Activated CD8-positive, alpha-beta T cell treated with anti-CD3 and anti-CD28 coated beads for 36 hours (primary cell): ENCODE results near the gene BLMH. TPM values are rescaled to one million over a fixed set of nuclear protein-coding genes. Genes with fewer than 3 reads are reported as not detected.

Experiments
- ATAC-seq: fragments of 200-7000 bp; cut with Tn5 transposase; one replicate; pipeline ENCODE4 v1.10.0; 2021; ENCODE audit warnings: mild to moderate bottlenecking, moderate library complexity
- CTCF ChIA-PET: fragments of 350-600 bp; sonication (Branson Sonifier 250); formaldehyde crosslinking; loops from one replicate; lab custom pipeline; 2021; ENCODE audit warnings: antibody characterized with exemption; lab: Charles Lee
- POLR2A ChIA-PET: fragments of 350-600 bp; sonication (Branson Sonifier 250); formaldehyde crosslinking; loops from one replicate; lab custom pipeline; 2021; ENCODE audit warnings: antibody characterized with exemption; lab: Charles Lee
- DNase-seq: peaks from one replicate; pipeline ENCODE4 v3.0.0-alpha.2; 2020
- H3K27ac Mint-ChIP-seq: one replicate; pipeline ENCODE4 v1.8.0; 2021; ENCODE audit warnings: mild to moderate bottlenecking, mixed read lengths
- H3K27me3 Mint-ChIP-seq: one replicate; pipeline ENCODE4 v1.8.0; 2021; ENCODE audit warnings: mixed read lengths
- H3K36me3 Mint-ChIP-seq: one replicate; pipeline ENCODE4 v1.8.0; 2021; ENCODE audit warnings: low read depth, mixed read lengths
- H3K4me1 Mint-ChIP-seq: one replicate; pipeline ENCODE4 v1.8.0; 2021; ENCODE audit warnings: low read depth, mixed read lengths
- H3K4me3 Mint-ChIP-seq: one replicate; pipeline ENCODE4 v1.8.0; 2021; ENCODE audit warnings: mild to moderate bottlenecking, moderate library complexity, mixed read lengths
- H3K9me3 Mint-ChIP-seq: one replicate; pipeline ENCODE4 v1.8.0; 2021; ENCODE audit warnings: mixed read lengths
- CTCF ChIP-seq: fragments of 200-600 bp; IDR thresholded peaks from one replicate; pipeline ENCODE4 v1.8.0; 2022; ENCODE audit warnings: antibody characterized with exemption, mild to moderate bottlenecking
- intact Hi-C: fragments of 100-400 bp; cut with micrococcal nuclease; formaldehyde crosslinking; loops from one replicate; pipeline ENCODE4 v1.10.0; 2022
- total RNA-seq, 2 experiments: library from RNA; stranded (reverse); gene quantifications; one replicate each; pipeline ENCODE4 v1.2.3, GENCODE V29; 2021

BLMH gene
- total RNA-seq, 2 experiments from 2014 or later = 75.9 to 78.6 TPM

GRCh38 chr17:30210901-30211300, 80.8 kb downstream of the BLMH start:
- ATAC-seq (no peak), DNase-seq (no peak)
- Mint-ChIP-seq H3K4me1 (peaks cover 6% of the 10 kb centered on the region), H3K4me3 (no peak overlapping the region), H3K36me3 (no peaks in the 10 kb centered on the region), H3K9me3 (no peaks in the 10 kb centered on the region), H3K27me3 (no peaks in the 10 kb centered on the region), H3K27ac (no peak overlapping the region)
- ChIA-PET POLR2A (no interaction called here), CTCF (interaction anchor here (1.6 kb wide), 1 partner anchor 11 kb away, joined by 3 read pairs; no protein-coding TSS in a partner anchor)
- intact Hi-C loops = no loop called here
- no peak for TF ChIP-seq CTCF

- H3K4me1 Mint-ChIP-seq = peaks cover 6% of the 10 kb centered on the region
- no peaks in the 10 kb centered on the region for H3K36me3 Mint-ChIP-seq
- intact Hi-C loops = no loop called here
- ChIA-PET CTCF (no interaction called here), POLR2A (interaction anchor here (0.6 kb wide), 1 partner anchor 19 kb away, joined by 4 read pairs; no protein-coding TSS in a partner anchor)
- no peak overlapping the region for H3K4me3 Mint-ChIP-seq
- ATAC-seq (no peak), DNase-seq (no peak)
- H3K27me3 Mint-ChIP-seq = no peaks in the 10 kb centered on the region
- TF ChIP-seq CTCF = no peak
- H3K9me3 Mint-ChIP-seq = no peaks in the 10 kb centered on the region
- no peak overlapping the region for H3K27ac Mint-ChIP-seq
Measured at GRCh38 chr17:30210366-30210765, 81.4 kb downstream of the BLMH start.

- H3K27ac Mint-ChIP-seq = no peak overlapping the region
- DNase-seq = no peak
- H3K36me3 Mint-ChIP-seq = no peaks in the 10 kb centered on the region
- peaks cover 6% of the 10 kb centered on the region for H3K4me1 Mint-ChIP-seq
- no peak for TF ChIP-seq CTCF
- no peaks in the 10 kb centered on the region for H3K9me3 Mint-ChIP-seq
- ChIA-PET CTCF (no interaction called here), POLR2A (interaction anchor here (0.6 kb wide), 2 partner anchors 19 to 27 kb away, joined by 3 to 4 read pairs; no protein-coding TSS in a partner anchor)
- no peaks in the 10 kb centered on the region for H3K27me3 Mint-ChIP-seq
- ATAC-seq = no peak
- intact Hi-C loops = no loop called here
- H3K4me3 Mint-ChIP-seq = no peak overlapping the region
Measured at GRCh38 chr17:30209930-30210329, 81.8 kb downstream of the BLMH start.

GRCh38 chr17:30208214-30208613, 83.5 kb downstream of the BLMH start:
- TF ChIP-seq CTCF = no peak
- Mint-ChIP-seq H3K4me1 (peaks cover 6% of the 10 kb centered on the region), H3K27me3 (no peaks in the 10 kb centered on the region), H3K36me3 (no peaks in the 10 kb centered on the region), H3K9me3 (no peaks in the 10 kb centered on the region), H3K4me3 (no peak overlapping the region), H3K27ac (no peak overlapping the region)
- DNase-seq (no peak), ATAC-seq (no peak)
- intact Hi-C loops = no loop called here
- ChIA-PET POLR2A (no interaction called here), CTCF (no interaction called here)

- no peaks in the 10 kb centered on the region for H3K9me3 Mint-ChIP-seq
- H3K27me3 Mint-ChIP-seq = no peaks in the 10 kb centered on the region
- H3K4me3 Mint-ChIP-seq = no peak overlapping the region
- no peak overlapping the region for H3K27ac Mint-ChIP-seq
- peaks cover 6% of the 10 kb centered on the region for H3K4me1 Mint-ChIP-seq
- no peaks in the 10 kb centered on the region for H3K36me3 Mint-ChIP-seq
- ChIA-PET CTCF (no interaction called here), POLR2A (no interaction called here)
- TF ChIP-seq CTCF = no peak
- intact Hi-C loops = no loop called here
- DNase-seq (no peak), ATAC-seq (no peak)
Measured at GRCh38 chr17:30207655-30208054, 84.1 kb downstream of the BLMH start.
